Lung (tissue), 12 donors: ENCODE data around the gene C1orf21. TPM values are rescaled to one million over a fixed set of nuclear protein-coding genes. Genes with fewer than 3 reads are reported as not detected.
A peak's percentile ranks its signal among the peaks of the same experiment; 100 is the strongest.

Experiments used
- ATAC-seq: fragments of 200-7000 bp; cut with Tn5 transposase; one replicate; pipeline ENCODE4 v1.9.1; 2020; ENCODE audit warnings: moderate number of reproducible peaks; ENCODE audit not compliant: insufficient read depth, low FRiP score
- DNase-seq, 3 donors: peaks; one replicate each; pipeline ENCODE4 v3.0.0-alpha.2; 2013 to 2017
- H3K27ac ChIP-seq, 2 donors: one replicate each; pipeline ENCODE4 v1.5.1; 2013; ENCODE audit warnings: mild to moderate bottlenecking in 2 of 2, moderate library complexity in 2 of 2, control low read depth in 1 of 2, inconsistent platforms in 1 of 2, low read depth in 1 of 2, low read length in 1 of 2
- H3K27me3 ChIP-seq, 3 donors: one replicate each; pipeline ENCODE4 v1.5.1; 2013; ENCODE audit warnings: low read length in 2 of 3; ENCODE audit not compliant: control insufficient read depth in 3 of 3, insufficient read depth in 3 of 3
- H3K36me3 ChIP-seq, 4 donors: one replicate each; pipeline ENCODE4 v1.5.1; 2013; ENCODE audit warnings: low read length in 4 of 4, mild to moderate bottlenecking in 1 of 4, moderate library complexity in 1 of 4; ENCODE audit not compliant: control insufficient read depth in 4 of 4, insufficient read depth in 4 of 4
- H3K4me1 ChIP-seq, 5 donors: one replicate each; pipeline ENCODE4 v1.5.1; 2013; ENCODE audit warnings: low read length in 5 of 5, mild to moderate bottlenecking in 2 of 5, moderate library complexity in 1 of 5; ENCODE audit not compliant: control insufficient read depth in 5 of 5, insufficient read depth in 5 of 5
- H3K4me3 ChIP-seq: one replicate; pipeline ENCODE4 v1.5.1; 2013; ENCODE audit warnings: mild to moderate bottlenecking, control low read depth, moderate library complexity
- H3K9ac ChIP-seq, 2 donors: one replicate each; pipeline ENCODE4 v1.5.1; 2013; ENCODE audit warnings: low read length in 2 of 2, control low read depth in 1 of 2; ENCODE audit not compliant: insufficient read depth in 1 of 2
- H3K9me3 ChIP-seq, 4 donors: one replicate each; pipeline ENCODE4 v1.5.1; 2013; ENCODE audit warnings: low read length in 3 of 4, mild to moderate bottlenecking in 1 of 4, moderate library complexity in 1 of 4; ENCODE audit not compliant: control insufficient read depth in 4 of 4, insufficient read depth in 3 of 4
- CTCF ChIP-seq: IDR thresholded peaks from 2 replicates; pipeline ENCODE4 v1.5.1; 2012; ENCODE audit warnings: mild to moderate bottlenecking; ENCODE audit errors: control extremely low read depth, extremely low read depth
- WGBS, 2 donors: extraction: QIAGEN DNeasy Blood & Tissue Kit; methylation state at CpG; one replicate each; pipeline ENCODE4 v1.1.7; 2013; 5-methylcytosine and 5-hydroxymethylcytosine counted together
- polyA plus RNA-seq, 2 donors: library from polyadenylated mRNA; stranded (reverse); fragments of 200-250 nt; gene quantifications; one replicate each; pipeline ENCODE4 v1.2.1, GENCODE V29; 2013
- total RNA-seq, 2 donors: library from RNA; depleted of rRNA in 1 of 2; stranded (reverse); fragments of >200 nt in 1 of 2; gene quantifications; one replicate each; pipeline ENCODE4 v1.2.1, GENCODE V29; 2014 to 2021
- donor health status: control.
- donor health status: control.
- donor health status: Bipolar disorder and iron deficiency.
- donor health status: healthy.
- donor health status: DM: yes; HTN: yes; CAD: no.

The C1orf21 gene
- total and polyA plus RNA-seq, 4 donors: 16.2 to 59.9 (median 45.5) TPM

- no peak overlapping the region for H3K9ac ChIP-seq
- no peak overlapping the region for H3K4me3 ChIP-seq
- ATAC-seq (no peak), DNase-seq (no peak)
- no peak for TF ChIP-seq CTCF
- H3K4me1 ChIP-seq: peaks cover 0 to 41% (median 0%) of the 10 kb centered on the region in 5 donors
- 57 to 75% methylated on average over 7 of the region's 7 CpGs for WGBS, 2 donors
- H3K9me3 ChIP-seq: no peaks in the 10 kb centered on the region
- H3K27ac ChIP-seq: peak overlapping the region in 1 of 2 donors; percentile 80
- H3K36me3 ChIP-seq: peaks cover 0 to 1% (median 0%) of the 10 kb centered on the region in 4 donors
- H3K27me3 ChIP-seq: no peaks in the 10 kb centered on the region
These were observed 38.8 kb downstream of the C1orf21 start for GRCh38 chr1:184425449-184426277.

- Histone ChIP-seq H3K4me1 (peaks cover 0 to 37% (median 0%) of the 10 kb centered on the region in 5 donors), H3K36me3 (peaks cover 0 to 1% (median 0%) of the 10 kb centered on the region in 4 donors), H3K9me3 (no peaks in the 10 kb centered on the region), H3K27me3 (no peaks in the 10 kb centered on the region), H3K9ac (no peak overlapping the region), H3K27ac (no peak overlapping the region), H3K4me3 (no peak overlapping the region)
- 93 to 96% methylated on average over 7 of the region's 7 CpGs for WGBS, 2 donors
- no peak for DNase-seq
- TF ChIP-seq CTCF: no peak
- ATAC-seq: no peak
These were observed 39.4 kb downstream of the C1orf21 start for GRCh38 chr1:184426278-184426674.

- H3K27ac ChIP-seq: no peak overlapping the region
- TF ChIP-seq CTCF: no peak
- no peaks in the 10 kb centered on the region for H3K9me3 ChIP-seq
- no peak for DNase-seq
- H3K36me3 ChIP-seq: peaks cover 0 to 1% (median 0%) of the 10 kb centered on the region in 4 donors
- peak; percentile 38 for ATAC-seq
- peaks cover 0 to 37% (median 0%) of the 10 kb centered on the region in 5 donors for H3K4me1 ChIP-seq
- no peaks in the 10 kb centered on the region for H3K27me3 ChIP-seq
- no peak overlapping the region for H3K4me3 ChIP-seq
- 69 to 76% methylated on average over 2 of the region's 2 CpGs for WGBS, 2 donors
- H3K9ac ChIP-seq: no peak overlapping the region
These were observed 40.9 kb downstream of the C1orf21 start for GRCh38 chr1:184427722-184428121.
